ENCODE data around the gene MTFP1. TPM values are rescaled to one million over a fixed set of nuclear protein-coding genes. Genes with fewer than 3 reads are reported as not detected.

The MTFP1 gene
- total RNA-seq, 2 experiments from 2014 or later = 37.2 to 38.0 TPM

GRCh38 chr22:30422481-30423300, 2.9 kb upstream of the MTFP1 start:
- intact Hi-C loops (cut with DNase I, micrococcal nuclease) = loop anchor here in 1 of 2 experiments (10.0 kb wide), 1 partner anchor 588 kb away; the partner anchor contains the start of gene ASCC2
- H3K27me3 Mint-ChIP-seq = no peaks in the 10 kb centered on the region
- ATAC-seq (ENCODE audit: poor library complexity) (no peak), DNase-seq (peak in 5 of 14 experiments; percentile 23 to 67 (median 35))
- CTCF ChIA-PET = interaction anchor here (0.6 to 6.1 kb wide), 4 partner anchors 19 to 159 kb away, joined by 3 to 63 read pairs (median 14); partner anchors contain the start of gene SEC14L2
- TF ChIP-seq CTCF (IDR thresholded peaks at IDR 0.05) = no peak
- peaks cover 69% of the 10 kb centered on the region for H3K36me3 Mint-ChIP-seq (ENCODE audit: low read depth)
- POLR2A ChIA-PET = interaction anchor here (1.3 to 6.0 kb wide), 15 partner anchors 10 to 1154 kb away, joined by 3 to 112 read pairs (median 16); partner anchors contain the start of genes CCDC157, EWSR1, SEC14L2 and SF3A1
- no peaks in the 10 kb centered on the region for H3K9me3 Mint-ChIP-seq
- peak overlapping the region; percentile 74 for H3K4me3 ChIP-seq (ENCODE audit: low read length)
- no peaks in the 10 kb centered on the region for H3K9me3 ChIP-seq (ENCODE audit: control insufficient read depth in 1 of 2, insufficient read depth in 1 of 2, low read length in 2 of 2)
- peak overlapping the region; percentile 99 for H3K4me3 Mint-ChIP-seq
- H3K4me1 Mint-ChIP-seq (ENCODE audit: low read depth) = peaks cover 55% of the 10 kb centered on the region
- H3K27ac ChIP-seq (ENCODE audit: low read depth in 1 of 2, low read length in 2 of 2) = peak overlapping the region; percentile 86 to 87
- H3K4me1 ChIP-seq (ENCODE audit: insufficient read depth, low read length) = peaks cover 53% of the 10 kb centered on the region
- H3K36me3 ChIP-seq (ENCODE audit: insufficient read depth, low read length) = peaks cover 9% of the 10 kb centered on the region
- H3K27ac Mint-ChIP-seq = peak overlapping the region; percentile 98
- no peaks in the 10 kb centered on the region for H3K27me3 ChIP-seq (ENCODE audit: control insufficient read depth in 1 of 2, insufficient read depth in 2 of 2, low read length in 2 of 2)

- Mint-ChIP-seq H3K4me1 (ENCODE audit: low read depth) (peaks cover 55% of the 10 kb centered on the region), H3K27me3 (no peaks in the 10 kb centered on the region), H3K36me3 (ENCODE audit: low read depth) (peaks cover 66% of the 10 kb centered on the region), H3K27ac (peak overlapping the region; percentile 98), H3K4me3 (peak overlapping the region; percentile 99), H3K9me3 (no peaks in the 10 kb centered on the region)
- TF ChIP-seq CTCF (IDR thresholded peaks at IDR 0.05) = no peak
- Histone ChIP-seq H3K27me3 (ENCODE audit: control insufficient read depth in 1 of 2, insufficient read depth in 2 of 2, low read length in 2 of 2) (no peaks in the 10 kb centered on the region), H3K9me3 (ENCODE audit: control insufficient read depth in 1 of 2, insufficient read depth in 1 of 2, low read length in 2 of 2) (no peaks in the 10 kb centered on the region), H3K4me3 (ENCODE audit: low read length) (peak overlapping the region; percentile 74), H3K27ac (ENCODE audit: low read depth in 1 of 2, low read length in 2 of 2) (peak overlapping the region; percentile 86 to 87), H3K36me3 (ENCODE audit: insufficient read depth, low read length) (peaks cover 7% of the 10 kb centered on the region), H3K4me1 (ENCODE audit: insufficient read depth, low read length) (peaks cover 53% of the 10 kb centered on the region)
- DNase-seq (peak in 11 of 14 experiments; percentile 21 to 71 (median 33)), ATAC-seq (ENCODE audit: poor library complexity) (no peak)
- intact Hi-C loops (cut with DNase I, micrococcal nuclease) = loop anchor here in 1 of 2 experiments (10.0 kb wide), 1 partner anchor 589 kb away; the partner anchor contains the start of gene ASCC2
- CTCF ChIA-PET = interaction anchor here (0.6 to 6.1 kb wide), 10 partner anchors 11 to 212 kb away, joined by 3 to 63 read pairs (median 6); partner anchors contain the start of genes SEC14L2 and SLC35E4
- POLR2A ChIA-PET = interaction anchor here (0.8 to 6.0 kb wide), 29 partner anchors 11 to 1155 kb away, joined by 3 to 112 read pairs (median 5); partner anchors contain the start of genes CASTOR1, CCDC157, EWSR1 and PES1
These were observed 2.1 kb upstream of the MTFP1 start for GRCh38 chr22:30423301-30423958.

All from CD4-positive, alpha-beta T cell (primary cell).